ENCODE measurements around the gene TNK1. TPM values are rescaled to one million over a fixed set of nuclear protein-coding genes. Genes with fewer than 3 reads are reported as not detected.

Gene TNK1
- total and polyA plus RNA-seq, 10 donors: 4.2 to 16.2 (median 6.6) TPM

DNA sequence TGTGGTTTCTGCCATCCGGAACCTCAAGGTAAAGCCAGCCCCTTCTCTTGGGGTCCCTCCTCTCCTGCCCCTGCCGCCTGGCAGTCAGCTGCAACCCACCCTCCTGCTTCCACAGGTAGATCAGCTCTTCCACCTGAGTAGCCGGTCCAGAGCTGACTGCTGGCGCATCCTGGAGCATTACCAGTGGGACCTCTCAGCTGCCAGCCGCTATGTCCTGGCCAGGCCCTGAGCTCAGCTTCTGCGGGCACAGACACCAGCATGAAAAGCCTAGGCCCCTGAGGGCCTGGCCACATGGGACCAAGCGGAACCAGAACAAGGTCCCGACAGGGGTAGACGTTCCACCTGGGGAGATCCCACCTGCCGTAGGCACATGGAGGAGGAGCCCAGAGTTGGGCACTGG is 8.0 kb downstream of the TNK1 start:
- no peak overlapping the region for H3K4me3 ChIP-seq
- WGBS, 5 donors: 94 to 98% (median 95%) methylated on average over 6 to 10 of the region's 10 CpGs
- peaks cover 0 to 67% (median 30%) of the 10 kb centered on the region in 6 donors for H3K36me3 ChIP-seq
- peaks cover 7 to 58% (median 40%) of the 10 kb centered on the region in 6 donors for H3K4me1 ChIP-seq
- TF ChIP-seq POLR2AphosphoS5 (IDR thresholded peaks at IDR 0.05) (peak in 1 of 3 donors; percentile 14), POLR2A (IDR thresholded peaks at IDR 0.05) (no peak)
- TF ChIP-seq, protein P1, sequence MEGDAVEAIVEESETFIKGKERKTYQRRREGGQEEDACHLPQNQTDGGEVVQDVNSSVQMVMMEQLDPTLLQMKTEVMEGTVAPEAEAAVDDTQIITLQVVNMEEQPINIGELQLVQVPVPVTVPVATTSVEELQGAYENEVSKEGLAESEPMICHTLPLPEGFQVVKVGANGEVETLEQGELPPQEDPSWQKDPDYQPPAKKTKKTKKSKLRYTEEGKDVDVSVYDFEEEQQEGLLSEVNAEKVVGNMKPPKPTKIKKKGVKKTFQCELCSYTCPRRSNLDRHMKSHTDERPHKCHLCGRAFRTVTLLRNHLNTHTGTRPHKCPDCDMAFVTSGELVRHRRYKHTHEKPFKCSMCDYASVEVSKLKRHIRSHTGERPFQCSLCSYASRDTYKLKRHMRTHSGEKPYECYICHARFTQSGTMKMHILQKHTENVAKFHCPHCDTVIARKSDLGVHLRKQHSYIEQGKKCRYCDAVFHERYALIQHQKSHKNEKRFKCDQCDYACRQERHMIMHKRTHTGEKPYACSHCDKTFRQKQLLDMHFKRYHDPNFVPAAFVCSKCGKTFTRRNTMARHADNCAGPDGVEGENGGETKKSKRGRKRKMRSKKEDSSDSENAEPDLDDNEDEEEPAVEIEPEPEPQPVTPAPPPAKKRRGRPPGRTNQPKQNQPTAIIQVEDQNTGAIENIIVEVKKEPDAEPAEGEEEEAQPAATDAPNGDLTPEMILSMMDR (IDR thresholded peaks at IDR 0.05 in 8 of 11, conservative IDR thresholded peaks at IDR 0.05 in 3 of 11): no peak
- no peak overlapping the region for H3K27ac ChIP-seq
- intact Hi-C loops (cut with DNase I; ENCODE audit: low total_unique reads): no loop called here
- peaks cover 0 to 9% (median 0%) of the 10 kb centered on the region in 7 donors for H3K27me3 ChIP-seq (replicated peaks in 1 of 7)
- no peak for DNase-seq
- no peaks in the 10 kb centered on the region for H3K9me3 ChIP-seq

- Histone ChIP-seq H3K4me3 (no peak overlapping the region), H3K27ac (peak overlapping the region in 7 of 8 donors; percentile 8 to 98 (median 54)), H3K4me1 (peaks cover 7 to 56% (median 39%) of the 10 kb centered on the region in 6 donors), H3K9me3 (no peaks in the 10 kb centered on the region), H3K36me3 (peaks cover 0 to 67% (median 30%) of the 10 kb centered on the region in 6 donors), H3K27me3 (replicated peaks in 1 of 7) (no peaks in the 10 kb centered on the region)
- TF ChIP-seq POLR2A (IDR thresholded peaks at IDR 0.05) (no peak), POLR2AphosphoS5 (IDR thresholded peaks at IDR 0.05) (peak in 1 of 3 donors; percentile 5)
- 88 to 98% (median 91%) methylated on average over 13 to 19 of the region's 19 CpGs for WGBS, 5 donors
- intact Hi-C loops (cut with DNase I; ENCODE audit: low total_unique reads): no loop called here
- no peak for DNase-seq
Observed at GRCh38 chr17:7389924-7390910, 9.3 kb downstream of the TNK1 start.

GRCh38 chr17:7391307-7391706 is 10.4 kb downstream of the TNK1 start:
- DNase-seq: no peak
- TF ChIP-seq POLR2A (IDR thresholded peaks at IDR 0.05) (no peak), POLR2AphosphoS5 (IDR thresholded peaks at IDR 0.05) (peak in 1 of 3 donors; percentile 64)
- TF ChIP-seq, protein P1 (IDR thresholded peaks at IDR 0.05 in 8 of 11, conservative IDR thresholded peaks at IDR 0.05 in 3 of 11): no peak
- intact Hi-C loops (cut with DNase I; ENCODE audit: low total_unique reads): no loop called here
- WGBS, 5 donors: 25 to 50% (median 33%) methylated on average over 2 of the region's 2 CpGs
- Histone ChIP-seq H3K27ac (peak overlapping the region in 7 of 8 donors; percentile 13 to 98 (median 54)), H3K9me3 (no peaks in the 10 kb centered on the region), H3K27me3 (replicated peaks in 1 of 7) (no peaks in the 10 kb centered on the region), H3K4me1 (peaks cover 7 to 60% (median 42%) of the 10 kb centered on the region in 6 donors), H3K36me3 (peaks cover 0 to 67% (median 30%) of the 10 kb centered on the region in 6 donors), H3K4me3 (no peak overlapping the region)

DNA sequence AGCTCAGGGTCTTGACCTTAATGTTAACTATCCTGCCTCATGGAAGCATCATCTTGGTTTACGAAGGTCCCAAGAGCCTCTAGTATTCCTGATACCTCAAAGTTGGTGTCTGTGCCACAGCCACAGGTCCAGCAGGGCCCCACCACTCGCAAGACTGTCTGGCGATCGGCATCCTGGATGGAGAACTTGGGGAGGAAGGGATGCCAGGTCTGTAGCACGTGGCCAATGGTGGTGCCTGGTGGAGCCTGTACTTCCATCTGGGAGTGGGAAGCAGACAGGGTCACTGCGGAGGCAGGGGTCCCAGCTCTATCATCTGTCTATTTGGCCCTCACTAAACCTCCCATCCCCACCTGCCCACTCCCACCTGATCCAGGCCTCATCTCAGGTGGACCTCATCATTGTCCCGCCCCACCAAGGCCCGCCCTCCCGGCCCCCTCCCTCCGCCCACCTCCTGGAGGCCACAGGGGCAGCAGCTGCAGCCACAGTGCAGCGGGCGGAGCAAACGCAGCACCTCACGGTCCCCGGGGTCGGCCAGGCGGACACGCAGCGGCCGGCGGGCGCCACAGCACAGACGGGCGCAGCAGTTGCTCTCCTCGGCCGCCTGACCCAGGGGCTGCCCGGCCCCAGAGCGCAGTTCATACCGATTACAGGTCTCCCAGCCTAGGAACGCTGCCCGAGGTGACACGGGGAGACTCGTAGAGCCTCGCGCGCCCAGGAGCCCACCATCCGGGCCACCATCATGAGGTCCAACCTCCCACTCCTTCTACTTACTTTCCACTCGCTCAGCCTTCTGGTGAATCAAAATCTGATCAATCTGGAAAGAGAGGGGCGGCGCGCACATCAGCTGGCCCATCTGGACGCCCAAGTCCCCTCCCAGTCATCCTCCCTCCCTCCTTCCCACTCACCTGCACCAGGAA is 12.1 kb downstream of the TNK1 start:
- Histone ChIP-seq H3K36me3 (peaks cover 0 to 53% (median 28%) of the 10 kb centered on the region in 6 donors), H3K9me3 (no peaks in the 10 kb centered on the region), H3K27ac (peak overlapping the region in 7 of 8 donors; percentile 66 to 98 (median 93)), H3K4me3 (peak overlapping the region; percentile 77 to 94 (median 81)), H3K27me3 (replicated peaks in 1 of 7) (no peaks in the 10 kb centered on the region), H3K4me1 (peaks cover 7 to 60% (median 42%) of the 10 kb centered on the region in 6 donors)
- DNase-seq: no peak
- TF ChIP-seq POLR2AphosphoS5 (IDR thresholded peaks at IDR 0.05) (no peak), POLR2A (IDR thresholded peaks at IDR 0.05) (no peak)
- TF ChIP-seq, protein P1 (IDR thresholded peaks at IDR 0.05 in 8 of 11, conservative IDR thresholded peaks at IDR 0.05 in 3 of 11): no peak
- intact Hi-C loops (cut with DNase I; ENCODE audit: low total_unique reads): no loop called here
- WGBS, 5 donors: 81 to 90% (median 83%) methylated on average over 26 to 42 of the region's 42 CpGs
